GM19455 (cell line): ENCODE data around the gene FTL.

ENCODE experiments used
- ATAC-seq: cut with Tn5 transposase; IDR thresholded peaks from one replicate; pipeline ENCODE4 v1.9.1; 2021; ENCODE audit not compliant: unreplicated experiment

The FTL gene

DNA sequence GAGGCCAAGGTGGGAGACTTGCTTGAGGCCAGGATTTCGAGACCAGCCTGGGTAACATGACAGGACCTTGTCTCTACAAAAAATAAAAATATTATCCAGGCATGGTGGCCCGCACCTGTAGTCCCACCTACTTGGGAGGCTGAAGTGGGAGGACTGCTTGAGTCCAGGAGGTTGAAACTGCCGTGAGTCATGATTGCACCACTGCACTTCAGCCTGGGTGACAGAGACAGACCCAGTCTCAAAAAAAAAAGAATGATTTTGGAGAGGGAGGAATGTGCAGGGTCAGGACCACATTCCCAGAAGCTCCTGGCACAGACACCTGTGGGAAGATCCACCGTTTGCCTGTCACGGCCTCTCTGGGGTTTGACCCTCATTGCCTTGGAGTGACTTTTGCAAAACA is 19.7 kb upstream of the FTL start:
- no peak for ATAC-seq

DNA sequence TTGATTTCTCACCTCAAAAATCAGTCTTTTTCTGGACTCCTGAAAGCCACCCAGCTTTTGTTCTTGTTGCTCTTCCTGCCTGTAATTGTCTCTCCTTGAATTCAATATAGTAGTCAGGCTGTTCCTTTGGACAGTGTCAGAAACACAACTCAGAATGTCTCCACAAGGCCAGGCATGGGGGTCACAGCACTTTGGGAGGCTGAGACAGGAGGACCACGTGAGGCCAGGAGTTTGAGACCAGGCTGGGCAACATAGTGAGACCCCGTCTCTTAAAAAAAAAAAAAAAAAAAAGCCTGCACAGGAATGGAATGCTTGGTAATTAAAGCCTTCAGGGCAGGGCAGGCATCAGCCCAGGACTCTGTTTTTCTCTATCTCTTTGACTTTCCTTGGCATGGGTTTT is 19.3 kb upstream of the FTL start:
- ATAC-seq, result no peak

DNA sequence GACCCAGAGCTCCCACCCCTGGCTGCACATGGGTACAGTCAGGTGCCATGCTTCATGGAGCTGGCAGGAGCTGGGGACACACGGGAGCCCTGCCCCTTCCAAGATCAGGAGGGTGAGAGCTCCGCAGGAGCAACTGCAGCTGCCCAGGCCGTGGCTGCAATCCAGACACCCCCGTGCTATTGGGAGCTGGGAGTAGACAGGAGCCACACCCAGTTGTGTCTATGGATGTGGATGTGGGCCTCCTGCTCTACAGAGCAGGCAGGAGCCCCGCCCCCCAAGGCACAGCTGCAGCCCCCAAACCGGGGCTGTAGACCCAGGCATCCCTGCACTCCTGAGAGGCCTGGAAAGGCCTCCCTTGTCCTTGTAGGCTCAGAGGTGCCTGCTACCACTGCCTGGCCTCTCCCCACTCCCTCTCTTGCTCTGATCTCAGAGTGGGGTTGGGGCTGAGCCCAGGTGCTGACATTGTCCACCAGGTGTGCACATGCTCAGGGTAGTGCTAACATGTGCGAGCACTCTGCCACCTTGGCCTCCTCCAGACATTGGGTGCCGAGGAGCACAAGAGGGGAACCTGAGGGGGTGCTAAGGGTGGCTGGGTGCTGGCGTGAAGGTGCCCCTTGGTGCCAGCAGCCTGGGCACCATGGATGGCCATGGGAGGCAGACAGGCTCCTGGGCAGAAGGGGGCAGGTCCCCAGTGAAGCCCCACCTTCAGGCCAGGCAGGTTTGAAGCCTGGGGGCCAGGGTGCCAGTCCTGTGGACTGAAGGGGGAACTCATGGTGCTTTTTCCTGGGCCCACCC is 18.4 kb upstream of the FTL start:
- no peak for ATAC-seq

GRCh38 chr19:48947258-48947542 is 17.9 kb upstream of the FTL start:
- no peak for ATAC-seq

- no peak for ATAC-seq
These were observed 14.9 kb upstream of the FTL start for GRCh38 chr19:48950159-48950558.

- no peak for ATAC-seq
These were observed 14.1 kb upstream of the FTL start for GRCh38 chr19:48950830-48951519.

DNA sequence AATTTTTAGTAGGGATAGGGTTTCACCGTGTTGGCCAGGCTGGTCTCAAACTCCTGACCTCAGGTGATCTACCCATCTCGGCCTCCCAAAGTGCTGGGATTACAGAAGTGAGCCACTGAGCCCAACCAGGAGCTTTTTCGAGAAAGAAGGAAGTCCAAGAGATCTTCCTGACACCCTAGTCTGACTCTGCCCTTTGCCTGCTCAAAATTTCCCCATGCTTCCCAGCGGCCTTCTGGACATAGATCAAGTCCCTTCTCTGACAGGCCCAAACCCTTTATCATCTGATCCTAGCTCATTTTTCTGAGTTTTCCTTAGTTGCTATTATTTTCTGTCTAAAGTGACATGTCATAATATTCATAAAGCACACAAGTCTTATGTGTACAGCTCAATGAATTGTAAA is 12.0 kb upstream of the FTL start:
- no peak for ATAC-seq

GRCh38 chr19:48953990-48954594 is 11.0 kb upstream of the FTL start:
- no peak for ATAC-seq

DNA sequence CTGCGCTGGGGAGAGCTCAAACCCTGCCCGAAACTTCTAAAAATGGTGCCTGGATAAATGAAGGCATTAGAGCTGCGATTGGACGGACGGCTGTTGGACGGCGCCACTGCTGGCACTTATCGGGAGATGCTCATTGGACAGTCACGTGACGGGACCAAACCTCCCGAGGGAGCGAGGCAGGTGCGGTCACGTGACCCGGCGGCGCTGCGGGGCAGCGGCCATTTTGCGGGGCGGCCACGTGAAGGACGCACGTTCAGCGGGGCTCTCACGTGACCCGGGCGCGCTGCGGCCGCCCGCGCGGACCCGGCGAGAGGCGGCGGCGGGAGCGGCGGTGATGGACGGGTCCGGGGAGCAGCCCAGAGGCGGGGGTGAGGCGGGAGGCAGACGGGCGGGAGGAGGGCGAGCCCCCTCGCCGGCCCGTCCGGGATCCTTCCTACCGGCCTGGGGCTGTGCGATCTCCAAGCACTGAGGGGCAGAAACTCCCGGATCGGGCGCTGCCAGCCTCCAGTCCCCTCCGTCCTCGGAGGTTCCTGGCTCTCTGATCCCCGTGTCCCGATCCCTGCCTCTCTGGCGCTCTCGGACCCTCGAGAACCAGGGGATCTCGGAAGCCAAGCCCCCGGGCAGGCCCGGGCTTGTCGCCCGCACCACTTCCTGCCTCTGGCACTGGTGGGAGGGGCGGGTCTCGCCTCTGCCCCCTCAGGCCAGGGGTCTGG is 10.4 kb upstream of the FTL start, which contains the start of gene BAX:
Gene BAX (plus strand): TSS at position 281 of the 713 bp plus-strand sequence. CDS start 54 bp downstream, at position 335.
- peak; percentile 77 for ATAC-seq

- no peak for ATAC-seq
These were observed 9.7 kb upstream of the FTL start for GRCh38 chr19:48955308-48955958.

DNA sequence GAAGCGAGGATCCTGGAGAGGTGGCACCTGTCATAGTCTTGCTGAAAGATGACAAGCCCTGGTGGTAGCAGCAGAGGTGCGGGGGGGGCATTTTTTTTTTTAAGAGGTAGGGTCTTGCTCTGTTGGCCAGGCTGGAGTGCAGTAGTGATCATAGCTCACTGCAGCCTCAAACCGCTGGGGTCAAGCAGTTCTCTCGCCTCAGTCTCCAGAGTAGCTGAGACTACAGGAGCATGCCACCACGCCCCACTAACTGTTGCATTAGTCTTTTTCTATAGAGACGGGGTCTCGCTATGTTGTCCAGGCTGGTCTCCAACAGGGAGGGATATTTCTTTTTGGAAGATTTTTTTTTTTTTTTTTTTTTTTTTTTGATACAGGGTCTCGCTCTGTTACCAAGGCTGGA is 7.1 kb upstream of the FTL start:
- no peak for ATAC-seq

- no peak for ATAC-seq
These were observed 5.5 kb upstream of the FTL start for GRCh38 chr19:48959341-48960239.

GRCh38 chr19:48961051-48961649 is 4.0 kb upstream of the FTL start:
- no peak for ATAC-seq

- no peak for ATAC-seq
These were observed 3.5 kb upstream of the FTL start for GRCh38 chr19:48961673-48962028.

DNA sequence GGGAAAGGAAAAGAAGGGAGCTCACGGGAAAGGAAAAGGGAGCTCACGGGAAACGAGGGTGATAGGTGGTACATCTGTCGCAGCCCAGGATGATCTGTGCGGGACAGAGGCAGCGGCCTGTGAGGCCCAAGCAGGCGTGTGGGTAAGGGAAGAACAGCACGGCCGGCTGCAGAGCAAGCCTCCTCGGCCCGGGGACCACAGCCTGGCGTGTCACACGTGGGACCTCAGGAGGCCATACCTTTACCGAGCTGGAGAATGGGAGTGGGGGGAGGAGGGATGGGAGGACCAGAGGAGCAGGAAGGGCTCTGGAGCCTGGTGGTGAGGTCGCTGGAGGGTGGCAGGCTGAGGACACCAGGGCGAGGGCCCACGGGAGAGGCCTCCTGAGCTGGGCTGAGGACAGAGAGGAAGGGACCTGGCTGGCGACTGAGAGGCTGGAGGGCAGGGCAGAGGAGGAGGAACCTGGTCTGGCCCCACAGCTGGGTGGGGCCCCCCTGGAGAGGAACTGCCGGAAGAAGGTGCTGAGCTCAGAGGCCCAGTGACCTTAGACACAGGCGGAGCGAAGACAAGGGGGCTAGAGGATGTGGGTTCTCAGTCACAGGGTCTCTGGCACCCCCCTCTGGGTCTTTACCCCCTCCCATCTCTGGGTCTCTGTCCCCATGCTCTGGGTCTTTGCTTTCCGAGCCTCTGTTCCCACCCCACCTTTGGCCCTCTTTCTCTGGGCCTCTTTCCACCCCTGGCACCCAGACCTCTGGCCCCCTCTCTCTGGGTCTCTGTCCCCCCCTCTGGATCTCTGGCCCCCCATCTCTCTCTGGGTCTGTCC is 2.9 kb upstream of the FTL start:
- ATAC-seq, result peak; percentile 40

- ATAC-seq, result no peak
These were observed 2.3 kb upstream of the FTL start for GRCh38 chr19:48962849-48963165.

GRCh38 chr19:48963371-48964204 is 1.5 kb upstream of the FTL start:
- ATAC-seq, result no peak
